HuH-7 (cell line): Measurements from ENCODE around the gene G6PC1.

Experiments used
- DNase-seq: peaks from one replicate; pipeline ENCODE4 v3.0.0; 2011; ENCODE audit warnings: low spot score

Gene G6PC1

DNA sequence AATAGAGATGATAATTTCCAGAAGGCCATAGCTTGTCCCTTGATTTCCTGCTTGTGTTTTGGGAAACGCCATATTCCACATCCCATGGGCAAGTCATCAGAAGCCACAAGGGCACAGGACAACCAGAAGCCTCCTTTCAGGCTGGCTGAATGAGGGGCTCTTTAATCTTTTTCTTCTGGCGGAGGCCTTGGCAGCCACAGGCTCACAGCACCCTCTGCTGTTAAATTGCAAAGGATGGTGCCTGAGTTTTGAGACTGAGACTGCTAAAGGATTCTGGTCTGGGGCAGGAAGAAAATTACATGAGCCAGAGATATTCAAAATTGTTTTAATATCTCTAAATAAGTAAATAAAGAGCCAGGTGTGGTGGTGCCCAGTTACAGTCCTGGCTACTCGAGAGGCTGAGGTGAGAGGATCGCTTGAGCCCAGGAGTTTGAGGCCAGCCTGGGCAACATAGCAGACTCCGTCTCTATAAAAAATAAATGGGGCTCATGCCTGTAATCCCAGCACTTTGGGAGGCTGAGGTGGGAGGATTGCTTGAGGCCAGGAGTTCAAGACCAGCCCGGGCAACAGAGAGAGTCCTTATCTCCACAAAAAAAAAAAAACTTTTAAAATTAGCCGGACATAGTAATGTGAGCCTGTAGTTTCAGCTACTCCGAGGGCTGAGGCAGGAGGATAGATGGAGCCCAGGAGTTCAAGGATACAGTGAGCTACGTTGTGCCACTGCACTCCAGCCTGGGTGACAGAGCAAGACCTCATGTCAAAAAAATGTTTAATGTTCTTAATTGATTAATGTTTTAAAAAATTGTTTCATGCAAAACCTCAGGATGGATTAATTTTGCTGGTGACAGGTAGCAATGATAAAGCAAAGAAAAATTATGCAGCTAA lies 37.4 kb downstream of the G6PC1 start:
- DNase-seq: peak; percentile 67

DNA sequence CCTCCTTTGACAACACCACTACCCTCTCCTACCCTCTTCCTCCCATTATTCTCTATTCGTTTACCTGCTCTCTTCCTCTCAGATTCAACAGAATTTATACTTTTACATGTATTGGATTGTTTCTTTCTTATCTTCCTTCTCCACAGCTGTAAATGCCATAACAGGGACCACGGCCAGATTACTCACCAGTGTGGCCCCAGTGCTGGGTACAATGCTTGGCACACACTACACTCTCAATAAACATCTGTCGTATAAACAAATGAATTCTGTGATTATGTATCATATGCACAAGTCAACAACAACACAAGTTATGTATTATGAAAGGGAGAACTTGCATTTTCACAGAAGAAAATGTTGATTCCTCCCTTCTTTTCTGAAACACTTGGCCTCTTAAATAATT lies 43.6 kb downstream of the G6PC1 start:
- DNase-seq: no peak

DNA sequence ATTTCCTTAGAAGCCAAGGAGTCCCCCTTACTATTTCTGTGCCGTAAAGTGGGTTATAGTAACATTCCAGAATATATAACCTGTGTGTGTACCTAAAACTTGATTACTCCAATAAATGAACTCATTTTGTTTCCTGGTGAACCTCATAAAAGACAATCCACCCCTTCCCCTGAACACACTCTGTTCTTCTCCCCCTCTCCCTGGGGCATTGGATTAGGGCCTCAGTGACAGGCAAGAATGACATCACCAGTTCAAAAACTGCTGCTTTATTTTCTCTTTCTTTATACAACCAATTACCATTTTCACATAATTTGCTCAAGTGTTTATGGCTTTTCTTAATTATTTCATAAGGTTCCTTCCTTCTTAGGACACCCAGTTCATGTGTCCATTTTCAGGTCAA lies 46.2 kb downstream of the G6PC1 start:
- DNase-seq: no peak

DNA sequence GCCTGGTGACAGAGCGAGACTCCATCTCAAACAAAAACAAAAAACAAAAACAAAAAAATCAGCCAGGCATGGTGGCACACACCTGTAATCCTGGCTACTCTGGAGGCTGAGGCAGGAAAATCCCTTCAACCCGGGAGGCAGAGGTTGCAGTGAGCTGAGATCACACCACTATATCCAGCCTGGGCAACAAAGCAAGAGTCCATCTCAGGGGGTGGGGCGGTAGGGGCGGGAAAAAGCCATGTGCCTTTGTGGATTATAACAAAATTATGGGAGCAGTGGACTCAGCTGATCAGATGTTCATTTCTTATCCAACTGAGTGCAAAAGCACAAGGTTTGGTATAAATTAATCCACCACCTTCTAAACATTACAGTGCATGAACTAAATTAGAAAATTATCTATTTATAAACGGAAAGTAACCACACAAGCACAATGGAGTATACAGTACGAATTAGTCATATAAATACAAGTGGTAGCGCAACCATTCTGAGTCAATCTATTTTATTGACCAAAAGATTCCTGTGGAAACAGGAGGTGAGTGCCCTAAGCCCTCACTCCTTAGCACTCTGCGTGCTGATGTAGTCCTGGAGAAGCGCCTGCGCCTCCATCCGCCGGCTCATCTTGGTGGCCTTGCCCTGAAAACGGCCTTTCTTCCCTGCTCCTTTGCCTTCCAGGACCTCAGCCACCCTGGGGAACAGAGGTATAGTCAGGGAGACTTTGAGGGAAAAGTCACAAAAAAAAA lies 49.6 kb downstream of the G6PC1 start:
- DNase-seq: no peak
